IPS-18a (cell line): ENCODE results near the gene TRAIP.

ENCODE experiments used
- H3K27ac ChIP-seq: one replicate; pipeline ENCODE4 v1.5.1; 2013; ENCODE audit warnings: low read length
- H3K27me3 ChIP-seq: one replicate; pipeline ENCODE4 v1.6.1; 2013; ENCODE audit warnings: mild to moderate bottlenecking, low read length; ENCODE audit not compliant: control insufficient read depth, insufficient read depth
- H3K36me3 ChIP-seq: one replicate; pipeline ENCODE4 v1.6.1; 2013; ENCODE audit warnings: low read depth, low read length; ENCODE audit not compliant: control insufficient read depth
- H3K4me1 ChIP-seq: one replicate; pipeline ENCODE4 v1.6.1; 2013; ENCODE audit warnings: low read depth, low read length; ENCODE audit not compliant: control insufficient read depth
- H3K4me3 ChIP-seq: one replicate; pipeline ENCODE4 v1.5.1; 2013; ENCODE audit warnings: low read length
- H3K9ac ChIP-seq: one replicate; pipeline ENCODE4 v1.6.1; 2013; ENCODE audit warnings: mild to moderate bottlenecking, low read length, moderate library complexity
- H3K9me3 ChIP-seq: one replicate; pipeline ENCODE4 v1.6.1; 2013; ENCODE audit warnings: low read depth, low read length; ENCODE audit not compliant: control insufficient read depth

The TRAIP gene

GRCh38 chr3:49895791-49896190 lies 39.4 kb upstream of the TRAIP start:
- H3K27me3 ChIP-seq, result no peaks in the 10 kb centered on the region
- no peak overlapping the region for H3K9ac ChIP-seq
- H3K4me3 ChIP-seq, result no peak overlapping the region
- H3K36me3 ChIP-seq, result no peaks in the 10 kb centered on the region
- H3K27ac ChIP-seq, result no peak overlapping the region
- H3K9me3 ChIP-seq, result no peaks in the 10 kb centered on the region
- no peaks in the 10 kb centered on the region for H3K4me1 ChIP-seq

- Histone ChIP-seq H3K27me3 (no peaks in the 10 kb centered on the region), H3K27ac (no peak overlapping the region), H3K36me3 (no peaks in the 10 kb centered on the region), H3K4me3 (no peak overlapping the region), H3K9ac (no peak overlapping the region), H3K9me3 (no peaks in the 10 kb centered on the region), H3K4me1 (no peaks in the 10 kb centered on the region)
These were observed 32.9 kb upstream of the TRAIP start for GRCh38 chr3:49889296-49889695.

GRCh38 chr3:49886922-49887265 lies 30.5 kb upstream of the TRAIP start:
- no peak overlapping the region for H3K9ac ChIP-seq
- peaks cover 3% of the 10 kb centered on the region for H3K4me1 ChIP-seq
- H3K9me3 ChIP-seq, result no peaks in the 10 kb centered on the region
- no peaks in the 10 kb centered on the region for H3K36me3 ChIP-seq
- H3K27ac ChIP-seq, result no peak overlapping the region
- H3K4me3 ChIP-seq, result no peak overlapping the region
- no peaks in the 10 kb centered on the region for H3K27me3 ChIP-seq

GRCh38 chr3:49883998-49884397 lies 27.6 kb upstream of the TRAIP start:
- Histone ChIP-seq H3K27me3 (no peaks in the 10 kb centered on the region), H3K36me3 (no peaks in the 10 kb centered on the region), H3K4me3 (no peak overlapping the region), H3K27ac (no peak overlapping the region), H3K9ac (no peak overlapping the region), H3K4me1 (peaks cover 20% of the 10 kb centered on the region), H3K9me3 (no peaks in the 10 kb centered on the region)

GRCh38 chr3:49882166-49882565 lies 25.8 kb upstream of the TRAIP start:
- H3K9ac ChIP-seq, result no peak overlapping the region

GRCh38 chr3:49880581-49881315 lies 24.4 kb upstream of the TRAIP start:
- no peaks in the 10 kb centered on the region for H3K36me3 ChIP-seq
- no peak overlapping the region for H3K27ac ChIP-seq
- no peaks in the 10 kb centered on the region for H3K27me3 ChIP-seq
- H3K9me3 ChIP-seq, result no peaks in the 10 kb centered on the region
- peaks cover 20% of the 10 kb centered on the region for H3K4me1 ChIP-seq
- H3K4me3 ChIP-seq, result peak overlapping the region; percentile 24
- no peak overlapping the region for H3K9ac ChIP-seq

More at GRCh38 chr3:49882166-49882565, 25.8 kb upstream of the TRAIP start:
- Histone ChIP-seq H3K27me3 (no peaks in the 10 kb centered on the region), H3K36me3 (no peaks in the 10 kb centered on the region), H3K27ac (no peak overlapping the region), H3K4me3 (no peak overlapping the region), H3K9me3 (no peaks in the 10 kb centered on the region), H3K4me1 (peaks cover 20% of the 10 kb centered on the region)

GRCh38 chr3:49879721-49880120 lies 23.4 kb upstream of the TRAIP start:
- peaks cover 20% of the 10 kb centered on the region for H3K4me1 ChIP-seq

GRCh38 chr3:49878686-49879085 lies 22.3 kb upstream of the TRAIP start:
- Histone ChIP-seq H3K9me3 (no peaks in the 10 kb centered on the region), H3K4me1 (peaks cover 20% of the 10 kb centered on the region), H3K9ac (no peak overlapping the region), H3K36me3 (no peaks in the 10 kb centered on the region), H3K27ac (no peak overlapping the region), H3K27me3 (no peaks in the 10 kb centered on the region), H3K4me3 (no peak overlapping the region)

More at GRCh38 chr3:49879721-49880120, 23.4 kb upstream of the TRAIP start:
- no peaks in the 10 kb centered on the region for H3K36me3 ChIP-seq
- no peak overlapping the region for H3K9ac ChIP-seq
- no peaks in the 10 kb centered on the region for H3K9me3 ChIP-seq
- H3K27me3 ChIP-seq, result no peaks in the 10 kb centered on the region
- no peak overlapping the region for H3K4me3 ChIP-seq
- H3K27ac ChIP-seq, result no peak overlapping the region

- Histone ChIP-seq H3K9ac (no peak overlapping the region), H3K27ac (no peak overlapping the region), H3K36me3 (no peaks in the 10 kb centered on the region), H3K9me3 (no peaks in the 10 kb centered on the region), H3K4me1 (peaks cover 20% of the 10 kb centered on the region), H3K4me3 (no peak overlapping the region), H3K27me3 (no peaks in the 10 kb centered on the region)
These were observed 21.4 kb upstream of the TRAIP start for GRCh38 chr3:49877716-49878115.

- H3K27me3 ChIP-seq, result no peaks in the 10 kb centered on the region
- no peak overlapping the region for H3K27ac ChIP-seq
- no peak overlapping the region for H3K9ac ChIP-seq
- H3K9me3 ChIP-seq, result no peaks in the 10 kb centered on the region
- peaks cover 14% of the 10 kb centered on the region for H3K4me1 ChIP-seq
- H3K4me3 ChIP-seq, result no peak overlapping the region
- H3K36me3 ChIP-seq, result no peaks in the 10 kb centered on the region
These were observed 20.2 kb upstream of the TRAIP start for GRCh38 chr3:49876567-49876966.

GRCh38 chr3:49873623-49874022 lies 17.3 kb upstream of the TRAIP start:
- Histone ChIP-seq H3K9ac (no peak overlapping the region), H3K4me1 (peaks cover 6% of the 10 kb centered on the region), H3K27ac (no peak overlapping the region), H3K27me3 (peaks cover 14% of the 10 kb centered on the region), H3K9me3 (no peaks in the 10 kb centered on the region), H3K4me3 (no peak overlapping the region), H3K36me3 (no peaks in the 10 kb centered on the region)

- Histone ChIP-seq H3K27ac (no peak overlapping the region), H3K4me1 (peaks cover 13% of the 10 kb centered on the region), H3K27me3 (peaks cover 14% of the 10 kb centered on the region), H3K9me3 (no peaks in the 10 kb centered on the region), H3K4me3 (no peak overlapping the region), H3K36me3 (no peaks in the 10 kb centered on the region), H3K9ac (no peak overlapping the region)
These were observed 16.5 kb upstream of the TRAIP start for GRCh38 chr3:49872801-49873281.
